ENCODE data around the gene USP48. TPM values are rescaled to one million over a fixed set of nuclear protein-coding genes. Genes with fewer than 3 reads are reported as not detected.
"Not testable (repeated sequence)": the region's sequence is repeated elsewhere in the genome, so short reads cannot be mapped to it uniquely, and the experiment has no call there.

The USP48 gene
- total RNA-seq, 1 experiment from 2014 or later = 40.5 TPM

GRCh38 chr1:21815724-21816321 is 32.9 kb upstream of the USP48 start:
- DNase-seq (ENCODE audit: low read depth) = no peak

DNA sequence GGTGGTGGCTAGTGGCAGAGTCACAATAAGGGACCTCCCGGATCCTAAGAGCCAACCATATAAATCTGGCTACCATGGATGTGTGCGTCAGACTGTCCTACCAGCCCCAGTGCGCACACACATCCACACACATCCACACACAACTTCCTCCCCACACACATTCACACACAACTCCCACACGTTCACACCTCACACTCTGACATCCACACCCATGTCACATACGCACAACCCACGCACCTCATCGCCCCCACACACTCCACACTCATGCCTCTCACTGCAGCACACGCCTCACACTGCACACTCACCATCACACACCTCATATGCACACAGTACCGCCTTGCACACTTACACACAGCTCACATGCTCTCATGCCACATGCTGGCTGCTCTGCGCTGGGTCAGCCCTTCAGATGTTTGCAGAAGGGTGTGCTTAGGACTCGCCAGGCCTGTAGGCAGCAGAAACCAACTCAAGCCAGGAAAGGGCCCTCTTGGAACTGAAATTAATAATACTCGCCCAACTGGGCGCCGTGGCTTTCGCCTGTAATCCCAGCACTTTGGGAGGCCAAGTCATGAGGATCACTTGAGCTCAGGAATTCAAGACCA is 32.1 kb upstream of the USP48 start:
- DNase-seq (ENCODE audit: low read depth) = no peak

DNA sequence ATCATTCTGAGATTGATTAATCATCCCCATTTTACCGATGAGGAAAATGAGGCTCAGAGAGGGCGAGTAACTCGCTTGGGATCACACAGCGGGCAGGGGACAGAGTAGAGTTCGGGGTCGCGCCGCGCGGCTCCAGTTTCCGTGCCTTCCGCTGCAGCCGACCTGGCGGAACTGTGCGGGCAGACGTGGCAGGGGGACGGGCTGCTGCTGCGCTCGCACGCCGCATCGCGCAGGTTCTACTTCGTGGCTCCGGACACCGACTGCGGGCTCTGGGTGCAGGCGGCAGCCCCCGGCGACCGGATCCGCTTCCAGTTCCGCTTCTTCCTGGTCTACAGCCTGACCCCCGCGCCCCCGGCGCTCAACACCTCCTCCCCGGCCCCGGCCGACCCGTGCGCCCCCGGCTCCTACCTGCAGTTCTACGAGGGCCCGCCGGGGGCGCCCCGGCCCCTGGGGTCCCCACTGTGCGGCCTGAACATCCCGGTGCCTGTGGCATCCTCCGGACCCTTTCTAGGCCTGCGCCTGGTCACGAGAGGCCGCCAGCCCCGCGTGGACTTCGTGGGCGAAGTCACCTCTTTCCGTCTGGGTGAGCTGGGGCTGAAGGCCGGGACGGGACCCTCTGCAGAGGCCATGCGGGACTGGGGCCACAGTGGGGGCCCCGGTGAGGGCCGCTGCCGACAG is 31.4 kb upstream of the USP48 start:
- no peak for DNase-seq (ENCODE audit: low read depth)

DNA sequence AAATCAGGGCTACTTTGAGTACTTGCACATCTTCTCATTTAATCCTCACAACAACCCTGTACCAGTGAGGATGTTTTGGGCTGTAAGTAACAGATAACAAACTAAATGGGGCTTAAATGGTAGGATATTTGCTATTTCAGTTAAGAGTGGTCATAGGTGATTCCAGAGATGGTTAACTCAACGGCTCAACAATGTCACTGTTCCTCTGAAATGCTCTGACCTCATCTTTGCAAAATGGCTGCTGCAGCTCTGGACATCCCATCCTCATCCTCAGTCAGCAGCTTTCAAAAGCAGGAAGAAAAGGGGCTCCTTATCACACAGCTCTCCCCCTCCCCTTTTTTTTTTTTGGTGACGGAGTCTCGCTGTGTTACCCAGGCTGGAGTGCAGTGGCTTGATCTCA is 30.6 kb upstream of the USP48 start:
- no peak for DNase-seq (ENCODE audit: low read depth)

DNA sequence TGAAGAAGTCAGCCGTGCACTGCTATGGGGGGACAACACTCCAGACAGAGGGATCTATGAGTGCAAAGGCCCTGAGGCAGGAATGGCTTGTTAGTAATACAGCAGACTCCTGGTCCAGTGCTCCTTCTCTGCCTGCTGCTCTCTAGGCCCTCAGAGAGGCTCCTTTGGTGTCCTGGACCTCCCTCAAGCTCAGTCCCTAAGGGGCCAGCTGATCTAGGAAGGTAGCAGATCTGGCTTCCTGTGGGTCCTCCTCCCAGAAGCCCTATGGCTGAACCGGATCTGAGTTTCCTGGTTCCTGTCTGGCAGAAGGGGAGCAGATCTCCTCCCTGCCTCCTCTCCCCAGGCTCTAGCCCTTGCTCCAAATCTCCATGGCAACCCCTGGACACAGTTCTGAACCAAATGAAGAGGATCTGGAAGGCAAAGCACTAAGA is 28.9 kb upstream of the USP48 start, which contains the start of gene LDLRAD2:
Gene LDLRAD2 (plus strand): TSS at position 391 of the 431 bp plus-strand sequence. CDS start 187 bp downstream, outside the sequence.
- DNase-seq (ENCODE audit: low read depth) = peak; percentile 15

- DNase-seq (ENCODE audit: low read depth) = no peak
Observed at GRCh38 chr1:21804536-21804935, 21.6 kb upstream of the USP48 start.

- peak; percentile 46 for DNase-seq (ENCODE audit: low read depth)
Observed at GRCh38 chr1:21801100-21801499, 18.2 kb upstream of the USP48 start.

GRCh38 chr1:21799730-21800129 is 16.8 kb upstream of the USP48 start:
- DNase-seq (ENCODE audit: low read depth) = no peak

DNA sequence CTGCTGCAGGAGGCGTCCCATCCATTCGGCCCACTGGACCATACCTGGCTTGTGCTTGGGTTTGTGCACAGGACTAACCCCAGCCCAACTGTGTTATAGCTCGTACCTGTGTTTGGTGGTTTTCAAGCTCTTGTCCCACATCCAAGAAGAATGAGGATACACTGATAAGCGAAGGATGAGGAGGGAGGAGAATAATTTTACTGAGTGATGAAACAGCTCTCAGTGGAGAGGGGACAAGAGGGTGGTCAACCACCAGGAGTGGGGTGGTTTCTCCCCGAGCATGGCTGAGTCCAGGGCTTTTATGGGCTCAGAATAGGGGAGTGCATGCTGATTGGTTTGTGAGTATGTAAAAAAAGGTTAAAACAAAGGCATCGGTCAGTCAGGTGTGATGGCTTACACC is 12.1 kb upstream of the USP48 start:
- DNase-seq (ENCODE audit: low read depth) = no peak

- DNase-seq (ENCODE audit: low read depth) = no peak
Observed at GRCh38 chr1:21794656-21795055, 11.7 kb upstream of the USP48 start.

DNA sequence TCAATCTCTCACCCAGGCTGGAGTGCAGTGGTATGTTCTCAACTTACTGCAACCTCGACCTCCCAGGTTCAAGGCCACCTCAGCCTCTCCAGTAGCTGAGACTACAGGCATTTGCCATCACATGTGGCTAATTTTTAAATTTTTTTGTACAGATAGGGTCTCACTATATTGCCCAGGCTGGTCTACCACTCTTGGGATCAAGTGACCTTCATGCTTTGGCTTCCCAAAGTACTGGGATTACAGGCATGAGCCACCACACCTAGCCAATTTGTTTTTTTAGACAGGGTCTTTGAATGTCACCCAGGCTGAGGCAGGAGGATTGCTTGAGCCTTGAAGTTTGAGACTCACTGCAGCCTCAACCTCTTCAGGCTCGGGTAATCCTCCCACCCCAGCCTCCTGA is 10.2 kb upstream of the USP48 start:
- no peak for DNase-seq (ENCODE audit: low read depth)

- no peak for DNase-seq (ENCODE audit: low read depth)
Observed at GRCh38 chr1:21786640-21787039, 3.7 kb upstream of the USP48 start.

GRCh38 chr1:21785764-21786163 is 2.8 kb upstream of the USP48 start:
- not testable (repeated sequence) for DNase-seq (ENCODE audit: low read depth)

- no peak for DNase-seq (ENCODE audit: low read depth)
Observed at GRCh38 chr1:21783679-21784603, 992 bp upstream of the USP48 start.

DNA sequence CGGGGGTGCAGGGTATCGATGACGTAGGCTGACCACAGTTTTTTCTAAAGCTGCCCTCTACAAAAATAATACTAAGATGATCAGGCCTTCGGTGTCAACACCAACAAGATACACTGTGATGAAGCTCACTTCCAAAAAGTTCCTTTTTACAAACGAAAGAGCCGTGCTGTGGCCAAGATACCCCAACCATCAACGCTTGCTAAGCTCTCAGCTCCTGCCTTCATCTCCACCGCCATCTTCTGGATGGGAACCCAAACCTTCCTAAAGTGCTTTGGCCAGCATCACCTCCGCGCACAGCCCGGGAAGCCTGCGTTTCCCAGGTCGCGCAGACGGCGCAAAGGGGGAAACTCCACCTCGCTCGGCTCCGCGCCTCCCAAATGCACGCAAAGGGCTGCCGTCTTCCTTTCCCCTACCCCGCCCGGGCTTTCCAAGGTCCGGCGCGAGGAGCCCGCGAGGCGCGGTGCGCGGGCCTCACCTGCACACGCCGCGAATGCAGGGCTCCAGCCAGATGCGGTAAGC is 541 bp downstream of the USP48 start:
- peak; percentile 58 for DNase-seq (ENCODE audit: low read depth)

GRCh38 chr1:21781815-21782348 is 1.1 kb downstream of the USP48 start:
- peak; percentile 47 for DNase-seq (ENCODE audit: low read depth)

GRCh38 chr1:21779613-21780521 is 3.1 kb downstream of the USP48 start:
- DNase-seq (ENCODE audit: low read depth) = no peak

GRCh38 chr1:21778405-21778727 is 4.6 kb downstream of the USP48 start:
- DNase-seq (ENCODE audit: low read depth) = no peak

GRCh38 chr1:21776925-21777324 is 6.0 kb downstream of the USP48 start:
- DNase-seq (ENCODE audit: low read depth) = not testable (repeated sequence)

DNA sequence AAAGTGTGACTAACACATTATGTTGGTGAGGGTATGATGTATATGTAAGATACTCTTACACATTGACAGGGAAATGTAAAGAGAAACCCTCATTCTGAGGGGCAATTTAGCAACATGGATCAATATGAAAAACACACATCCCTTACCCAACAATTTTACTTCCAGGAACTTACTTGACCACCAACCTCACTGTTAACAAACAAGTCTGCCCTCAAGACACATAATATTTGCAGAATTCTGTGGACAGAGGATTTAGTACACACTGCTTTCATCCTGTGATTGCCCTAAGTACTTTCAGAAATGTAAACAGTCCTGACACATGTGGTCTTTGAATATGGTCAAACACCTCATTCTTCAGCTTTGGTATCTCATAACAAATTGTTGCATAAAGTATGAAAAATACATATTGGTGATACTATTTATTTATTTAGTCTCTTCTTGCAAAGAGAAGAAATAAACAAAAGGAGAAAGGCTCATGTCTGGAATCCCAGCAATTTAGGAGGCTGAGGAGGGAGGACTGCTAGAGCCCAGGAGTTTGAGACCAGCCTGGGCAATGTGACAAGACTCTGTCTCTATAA is 6.9 kb downstream of the USP48 start:
- no peak for DNase-seq (ENCODE audit: low read depth)

Measured in RPMI7951 (cell line).